Measurements from ENCODE around the gene ZNF276.
"Not testable (repeated sequence)": the region's sequence is repeated elsewhere in the genome, so short reads cannot be mapped to it uniquely, and the experiment has no call there.

The ZNF276 gene

GRCh38 chr16:89691231-89691985, 29.9 kb upstream of the ZNF276 start:
- Histone ChIP-seq H3K4me3 (ENCODE audit: low read length) (no peak overlapping the region), H3K27me3 (ENCODE audit: control insufficient read depth, insufficient read depth, low read length) (no peaks in the 10 kb centered on the region), H3K36me3 (ENCODE audit: control insufficient read depth, insufficient read depth, low read length) (peaks cover 24% of the 10 kb centered on the region), H3K9me3 (ENCODE audit: control insufficient read depth, low read length) (no peaks in the 10 kb centered on the region), H3K4me1 (ENCODE audit: control insufficient read depth, insufficient read depth, low read length) (peaks cover 17% of the 10 kb centered on the region), H3K9ac (ENCODE audit: low read length) (no peak overlapping the region)

- Histone ChIP-seq H3K9ac (ENCODE audit: low read length) (no peak overlapping the region), H3K9me3 (ENCODE audit: control insufficient read depth, low read length) (no peaks in the 10 kb centered on the region), H3K27me3 (ENCODE audit: control insufficient read depth, insufficient read depth, low read length) (no peaks in the 10 kb centered on the region), H3K4me1 (ENCODE audit: control insufficient read depth, insufficient read depth, low read length) (peaks cover 17% of the 10 kb centered on the region), H3K36me3 (ENCODE audit: control insufficient read depth, insufficient read depth, low read length) (peaks cover 24% of the 10 kb centered on the region), H3K4me3 (ENCODE audit: low read length) (no peak overlapping the region)
Measured at GRCh38 chr16:89691986-89692569, 29.3 kb upstream of the ZNF276 start.

- Histone ChIP-seq H3K27me3 (ENCODE audit: control insufficient read depth, insufficient read depth, low read length) (no peaks in the 10 kb centered on the region), H3K9me3 (ENCODE audit: control insufficient read depth, low read length) (no peaks in the 10 kb centered on the region), H3K4me3 (ENCODE audit: low read length) (no peak overlapping the region), H3K4me1 (ENCODE audit: control insufficient read depth, insufficient read depth, low read length) (peaks cover 4% of the 10 kb centered on the region), H3K9ac (ENCODE audit: low read length) (no peak overlapping the region), H3K36me3 (ENCODE audit: control insufficient read depth, insufficient read depth, low read length) (peaks cover 24% of the 10 kb centered on the region)
Measured at GRCh38 chr16:89693289-89693731, 28.0 kb upstream of the ZNF276 start.

DNA sequence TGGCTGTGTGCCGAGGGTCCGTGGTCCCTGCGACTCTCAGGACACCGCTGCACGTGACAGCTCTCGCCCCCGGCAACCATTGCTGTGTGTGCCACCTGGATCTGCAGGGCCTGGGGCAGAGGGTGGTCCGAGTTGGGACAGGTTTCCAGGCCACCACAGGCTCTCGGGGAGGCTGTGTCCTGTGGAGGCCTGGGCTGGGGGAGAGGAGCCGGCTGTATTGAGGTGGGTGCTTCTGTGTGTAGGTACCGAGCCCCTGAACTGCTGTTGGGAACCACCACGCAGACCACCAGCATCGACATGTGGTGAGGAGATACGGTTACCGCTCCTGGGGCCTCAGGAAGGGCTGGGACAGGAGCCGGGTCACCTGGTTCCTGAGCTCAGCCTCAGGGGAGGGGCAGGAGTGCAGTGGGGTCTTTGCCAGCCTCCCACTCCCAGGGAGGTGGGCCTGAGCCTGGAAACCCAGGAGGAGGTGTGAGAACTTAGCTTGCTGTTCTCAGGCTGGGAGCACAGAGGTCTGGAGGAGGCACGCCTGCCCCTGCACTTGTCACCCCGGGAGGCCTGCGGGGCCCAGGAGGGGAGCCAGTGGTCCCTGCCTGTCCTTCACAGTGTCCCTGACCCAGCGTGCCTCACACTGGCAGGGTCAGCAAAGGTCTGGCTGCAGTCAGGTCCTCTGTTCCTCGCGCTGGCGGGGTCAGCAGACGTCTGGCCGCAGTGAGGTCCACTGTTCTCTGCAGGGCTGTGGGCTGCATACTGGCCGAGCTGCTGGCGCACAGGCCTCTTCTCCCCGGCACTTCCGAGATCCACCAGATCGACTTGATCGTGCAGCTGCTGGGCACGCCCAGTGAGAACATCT, 27.2 kb upstream of the ZNF276 start:
- Histone ChIP-seq H3K27me3 (ENCODE audit: control insufficient read depth, insufficient read depth, low read length) (no peaks in the 10 kb centered on the region), H3K4me1 (ENCODE audit: control insufficient read depth, insufficient read depth, low read length) (no peaks in the 10 kb centered on the region), H3K9me3 (ENCODE audit: control insufficient read depth, low read length) (no peaks in the 10 kb centered on the region), H3K36me3 (ENCODE audit: control insufficient read depth, insufficient read depth, low read length) (peaks cover 24% of the 10 kb centered on the region), H3K4me3 (ENCODE audit: low read length) (no peak overlapping the region), H3K9ac (ENCODE audit: low read length) (no peak overlapping the region)

DNA sequence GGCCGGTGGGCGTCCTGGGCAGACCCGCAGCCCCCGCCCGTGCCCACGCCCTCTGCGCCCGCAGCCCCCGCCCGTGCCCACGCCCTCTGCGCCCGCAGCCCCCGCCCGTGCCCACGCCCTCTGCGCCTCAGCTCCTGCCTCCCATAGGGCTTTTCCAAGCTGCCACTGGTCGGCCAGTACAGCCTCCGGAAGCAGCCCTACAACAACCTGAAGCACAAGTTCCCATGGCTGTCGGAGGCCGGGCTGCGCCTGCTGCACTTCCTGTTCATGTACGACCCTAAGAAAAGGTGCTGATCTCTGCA, 26.6 kb upstream of the ZNF276 start:
- H3K4me3 ChIP-seq (ENCODE audit: low read length); H3K9me3 ChIP-seq (ENCODE audit: control insufficient read depth, low read length); H3K27me3 ChIP-seq (ENCODE audit: control insufficient read depth, insufficient read depth, low read length); H3K9ac ChIP-seq (ENCODE audit: low read length); H3K4me1 ChIP-seq (ENCODE audit: control insufficient read depth, insufficient read depth, low read length): not testable (repeated sequence)
- H3K36me3 ChIP-seq (ENCODE audit: control insufficient read depth, insufficient read depth, low read length), result peaks cover 24% of the 10 kb centered on the region

DNA sequence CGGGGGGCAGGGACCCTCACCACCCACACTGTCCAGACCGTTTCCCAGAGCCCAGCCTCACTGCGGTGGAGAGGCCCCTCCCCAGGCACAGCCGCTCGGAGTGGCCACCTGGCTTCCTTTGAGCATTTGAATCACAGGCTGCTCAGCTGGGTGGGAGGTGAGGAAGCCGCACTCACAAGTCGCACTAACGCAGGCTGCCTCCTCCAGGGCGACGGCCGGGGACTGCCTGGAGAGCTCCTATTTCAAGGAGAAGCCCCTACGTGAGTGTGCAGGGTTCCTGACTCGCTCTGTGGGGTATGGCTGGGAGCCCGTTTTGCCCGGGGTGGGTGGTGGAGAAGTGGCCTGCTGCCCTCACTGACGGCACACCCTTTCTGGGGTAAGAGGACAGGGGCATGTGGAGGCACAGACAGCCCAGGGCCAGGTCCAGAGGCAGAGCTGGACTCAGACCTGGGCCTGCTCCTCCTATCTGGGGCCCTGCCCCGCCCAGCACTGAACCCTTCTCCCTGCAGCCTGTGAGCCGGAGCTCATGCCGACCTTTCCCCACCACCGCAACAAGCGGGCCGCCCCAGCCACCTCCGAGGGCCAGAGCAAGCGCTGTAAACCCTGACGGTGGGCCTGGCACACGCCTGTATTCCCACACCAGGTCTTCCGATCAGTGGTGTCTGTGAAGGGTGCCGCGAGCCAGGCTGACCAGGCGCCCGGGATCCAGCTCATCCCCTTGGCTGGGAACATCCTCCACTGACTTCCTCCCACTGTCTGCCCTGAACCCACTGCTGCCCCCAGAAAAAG, 26.1 kb upstream of the ZNF276 start:
- H3K9me3 ChIP-seq (ENCODE audit: control insufficient read depth, low read length), result no peaks in the 10 kb centered on the region
- H3K36me3 ChIP-seq (ENCODE audit: control insufficient read depth, insufficient read depth, low read length), result peaks cover 19% of the 10 kb centered on the region
- H3K9ac ChIP-seq (ENCODE audit: low read length), result no peak overlapping the region
- H3K27me3 ChIP-seq (ENCODE audit: control insufficient read depth, insufficient read depth, low read length), result no peaks in the 10 kb centered on the region
- peaks cover 8% of the 10 kb centered on the region for H3K4me1 ChIP-seq (ENCODE audit: control insufficient read depth, insufficient read depth, low read length)
- H3K4me3 ChIP-seq (ENCODE audit: low read length), result no peak overlapping the region

- H3K9me3 ChIP-seq (ENCODE audit: control insufficient read depth, low read length), result no peaks in the 10 kb centered on the region
- peaks cover 14% of the 10 kb centered on the region for H3K36me3 ChIP-seq (ENCODE audit: control insufficient read depth, insufficient read depth, low read length)
- H3K9ac ChIP-seq (ENCODE audit: low read length), result no peak overlapping the region
- H3K27me3 ChIP-seq (ENCODE audit: control insufficient read depth, insufficient read depth, low read length), result no peaks in the 10 kb centered on the region
- H3K4me3 ChIP-seq (ENCODE audit: low read length), result no peak overlapping the region
- peaks cover 14% of the 10 kb centered on the region for H3K4me1 ChIP-seq (ENCODE audit: control insufficient read depth, insufficient read depth, low read length)
Measured at GRCh38 chr16:89695875-89696669, 25.3 kb upstream of the ZNF276 start.

- Histone ChIP-seq H3K4me1 (ENCODE audit: control insufficient read depth, insufficient read depth, low read length) (peaks cover 14% of the 10 kb centered on the region), H3K36me3 (ENCODE audit: control insufficient read depth, insufficient read depth, low read length) (peaks cover 14% of the 10 kb centered on the region)
Measured at GRCh38 chr16:89696670-89697128, 24.6 kb upstream of the ZNF276 start.

GRCh38 chr16:89697161-89697615, 24.1 kb upstream of the ZNF276 start:
- H3K9ac ChIP-seq (ENCODE audit: low read length), result no peak overlapping the region
- H3K27me3 ChIP-seq (ENCODE audit: control insufficient read depth, insufficient read depth, low read length), result no peaks in the 10 kb centered on the region
- H3K4me3 ChIP-seq (ENCODE audit: low read length), result no peak overlapping the region
- no peaks in the 10 kb centered on the region for H3K9me3 ChIP-seq (ENCODE audit: control insufficient read depth, low read length)
- peaks cover 16% of the 10 kb centered on the region for H3K4me1 ChIP-seq (ENCODE audit: control insufficient read depth, insufficient read depth, low read length)
- peaks cover 14% of the 10 kb centered on the region for H3K36me3 ChIP-seq (ENCODE audit: control insufficient read depth, insufficient read depth, low read length)

More at GRCh38 chr16:89696670-89697128, 24.6 kb upstream of the ZNF276 start:
- no peak overlapping the region for H3K9ac ChIP-seq (ENCODE audit: low read length)
- H3K27me3 ChIP-seq (ENCODE audit: control insufficient read depth, insufficient read depth, low read length), result no peaks in the 10 kb centered on the region
- no peaks in the 10 kb centered on the region for H3K9me3 ChIP-seq (ENCODE audit: control insufficient read depth, low read length)
- H3K4me3 ChIP-seq (ENCODE audit: low read length), result no peak overlapping the region

- H3K27me3 ChIP-seq (ENCODE audit: control insufficient read depth, insufficient read depth, low read length), result no peaks in the 10 kb centered on the region
- peaks cover 19% of the 10 kb centered on the region for H3K4me1 ChIP-seq (ENCODE audit: control insufficient read depth, insufficient read depth, low read length)
- no peak overlapping the region for H3K9ac ChIP-seq (ENCODE audit: low read length)
- H3K9me3 ChIP-seq (ENCODE audit: control insufficient read depth, low read length), result no peaks in the 10 kb centered on the region
- peaks cover 14% of the 10 kb centered on the region for H3K36me3 ChIP-seq (ENCODE audit: control insufficient read depth, insufficient read depth, low read length)
- H3K4me3 ChIP-seq (ENCODE audit: low read length), result no peak overlapping the region
Measured at GRCh38 chr16:89697616-89698331, 23.6 kb upstream of the ZNF276 start.
